Measurements from ENCODE around the gene SNAP25. TPM values are rescaled to one million over a fixed set of nuclear protein-coding genes. Genes with fewer than 3 reads are reported as not detected.

Gene SNAP25
- total RNA-seq: 0.53 and 1.1 TPM in 2 replicates

DNA sequence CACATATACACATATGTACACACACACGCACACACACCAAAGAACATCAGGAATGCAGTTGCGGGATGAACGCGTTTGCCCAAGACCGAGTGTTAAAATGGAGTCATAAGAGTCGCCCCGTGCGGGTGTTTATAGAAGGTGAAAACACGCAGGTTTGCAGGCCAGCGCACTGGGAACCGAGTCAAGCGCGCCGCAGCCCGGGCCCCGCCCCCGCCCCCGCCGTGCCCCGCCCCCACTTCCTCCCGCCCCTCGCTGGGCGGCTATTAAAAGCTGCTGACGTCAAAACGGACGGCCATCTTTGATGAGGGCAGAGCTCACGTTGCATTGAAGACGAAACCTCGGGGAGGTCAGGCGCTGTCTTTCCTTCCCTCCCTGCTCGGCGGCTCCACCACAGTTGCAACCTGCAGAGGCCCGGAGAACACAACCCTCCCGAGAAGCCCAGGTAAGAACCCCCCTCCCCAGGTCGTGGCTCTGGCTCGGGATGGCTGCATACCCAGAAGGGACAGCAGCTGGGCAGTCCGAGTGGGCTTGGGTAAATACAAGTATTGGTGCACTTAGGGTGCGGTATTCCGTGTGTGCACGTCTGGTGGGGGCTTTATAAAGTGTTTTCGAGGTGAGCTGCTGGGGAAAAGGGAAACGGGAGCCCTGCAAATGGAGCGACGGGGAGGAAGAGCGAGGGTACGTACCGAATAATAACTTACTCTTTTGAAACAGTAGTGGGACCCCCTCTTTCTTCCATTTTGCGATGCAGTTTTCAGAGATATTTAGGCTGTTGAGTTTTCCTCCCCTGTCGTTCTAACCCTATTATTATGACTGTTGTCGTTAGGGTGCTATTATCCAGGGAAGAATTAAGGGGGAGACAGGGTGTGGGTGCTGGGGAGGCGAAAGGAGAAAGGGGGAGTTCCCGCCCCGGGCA is at the start of gene SNAP25:
Gene SNAP25 (plus strand): TSS at position 295 of the 916 bp plus-strand sequence. CDS start 56,662 bp downstream, outside the sequence.

Other genes starting within 250 kb of the SNAP25 start
- 2.2 and 2.5 TPM in 2 replicates for gene ANKEF1, start 183.8 kb upstream of the SNAP25 start, total RNA-seq
- 10.7 and 13.7 TPM in 2 replicates for gene MKKS, start 215.4 kb downstream of the SNAP25 start, total RNA-seq
- gene SLX4IP, start 216.5 kb downstream of the SNAP25 start, total RNA-seq: 3.6 and 4.3 TPM in 2 replicates

Measured in smooth muscle cell of the pulmonary artery (primary cell).